ENCODE measurements around the gene RBPJL.

The RBPJL gene

DNA sequence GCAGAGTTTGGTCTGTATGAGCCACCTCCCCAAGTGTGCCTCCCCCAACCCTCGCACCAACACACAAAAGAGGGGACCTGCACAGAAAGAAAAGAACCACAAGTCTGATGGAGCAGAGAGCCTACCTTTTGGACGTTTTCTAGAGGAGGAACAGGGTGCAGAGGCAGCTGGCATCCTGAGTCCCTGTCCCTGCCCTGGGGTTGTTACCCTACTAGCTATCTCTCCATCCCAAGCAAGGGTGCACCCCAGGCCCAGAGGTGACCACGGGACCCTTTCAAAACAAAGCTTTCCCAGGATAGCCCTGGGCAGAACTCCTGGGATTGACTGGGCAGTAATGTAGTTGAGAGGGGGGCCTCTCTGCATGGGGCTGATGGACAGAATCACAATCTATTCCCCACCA, 11.2 kb downstream of the RBPJL start:
- DNase-seq (ENCODE audit: low read depth in 2 of 2), result no peak

DNA sequence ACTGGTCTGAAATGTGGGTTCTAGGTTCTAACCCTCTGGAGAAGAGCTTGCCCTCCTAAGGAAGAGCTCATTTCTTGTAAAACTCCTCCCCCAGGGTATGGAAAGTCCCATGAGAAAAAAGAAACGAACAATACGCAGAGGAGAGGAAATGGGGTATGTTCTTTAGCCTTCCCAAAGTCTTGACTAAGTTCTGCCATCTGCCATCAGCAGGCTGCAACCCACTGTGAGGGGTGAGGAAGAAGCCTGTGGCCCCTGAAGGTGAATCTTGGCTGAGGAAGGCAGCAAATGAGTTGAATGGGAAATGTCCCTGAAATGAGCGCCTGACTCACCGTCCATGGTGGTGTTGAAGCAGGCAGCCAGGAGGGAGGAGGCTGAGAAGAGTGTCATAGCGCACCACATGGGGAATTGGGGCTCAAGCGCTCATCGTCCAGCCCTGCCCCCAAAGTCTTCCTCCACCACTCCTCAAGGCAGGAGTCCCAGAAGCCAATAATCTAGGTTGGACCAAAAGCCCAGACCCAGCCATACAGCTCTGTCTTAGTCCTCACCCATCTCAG, 11.8 kb downstream of the RBPJL start:
- DNase-seq (ENCODE audit: low read depth in 2 of 2), result no peak

DNA sequence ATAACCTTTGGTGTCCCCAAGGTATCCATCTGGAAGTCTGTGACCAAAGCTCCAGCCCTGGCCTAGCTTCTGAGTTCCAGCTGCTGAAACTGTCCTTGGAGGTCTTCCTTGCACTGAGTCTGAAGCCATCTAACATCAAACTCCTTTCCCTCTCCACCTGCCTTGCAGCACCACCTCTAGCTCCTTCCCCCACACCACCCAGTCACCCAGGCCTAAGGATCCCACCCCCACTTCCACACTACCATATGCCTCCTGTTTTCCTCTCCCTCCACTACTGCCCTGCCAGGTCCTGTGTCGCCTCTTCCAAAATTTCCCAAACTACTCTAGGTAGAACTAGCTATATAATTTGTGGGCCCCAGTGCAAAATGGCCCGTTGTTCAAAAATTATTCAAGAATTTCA, 12.3 kb downstream of the RBPJL start:
- no peak for DNase-seq (ENCODE audit: low read depth in 2 of 2)

DNA sequence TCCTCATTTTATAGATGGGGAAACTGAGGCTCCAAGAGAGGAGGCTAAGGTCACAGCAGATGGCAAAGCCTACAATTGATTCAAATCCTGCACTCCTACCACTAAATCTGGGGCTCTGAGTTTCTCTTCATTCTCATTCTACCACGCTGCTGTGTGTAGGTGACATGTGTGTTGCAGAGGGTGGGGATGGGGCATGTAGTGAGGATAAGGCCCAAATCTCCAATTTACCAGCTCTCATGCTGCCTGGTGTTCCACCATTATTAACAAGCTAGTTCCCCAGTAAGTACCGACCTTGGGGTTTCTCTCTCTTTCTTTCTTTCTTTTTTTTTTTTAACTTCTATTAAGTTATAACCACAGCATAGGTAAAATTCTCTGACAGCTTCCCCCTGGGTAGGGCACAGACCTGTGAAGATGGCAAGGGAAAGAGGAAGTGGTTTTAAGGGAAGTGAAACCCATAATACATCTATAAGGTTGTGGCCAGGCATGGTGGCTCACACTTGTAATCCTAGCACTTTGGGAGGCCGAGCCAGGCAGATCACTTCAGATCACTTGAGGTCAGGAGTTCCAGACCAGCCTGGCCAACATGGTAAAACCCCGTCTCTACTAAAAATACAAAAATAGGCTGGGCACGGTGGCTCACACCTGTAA, 14.4 kb downstream of the RBPJL start:
- DNase-seq (ENCODE audit: low read depth in 2 of 2), result no peak

DNA sequence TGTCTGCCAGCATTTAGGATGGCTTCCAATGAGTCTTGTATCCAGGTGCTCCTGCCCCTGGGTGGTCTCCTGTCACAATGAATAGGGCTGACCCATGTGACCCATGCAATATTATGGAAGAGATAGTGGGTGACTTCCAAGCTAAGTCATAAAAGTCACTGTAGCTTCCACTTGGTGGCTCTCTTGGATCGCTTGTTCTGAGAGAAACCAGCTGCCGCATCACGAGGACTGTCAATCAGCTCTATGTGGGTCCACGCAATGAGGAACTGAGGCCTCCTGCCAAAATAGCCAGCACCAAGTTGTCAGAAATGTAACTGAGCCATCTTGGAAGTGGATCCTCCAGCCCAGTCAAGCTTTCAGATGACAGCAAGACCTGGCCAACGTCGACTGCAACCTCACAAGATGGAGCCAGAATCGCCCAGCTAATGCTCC, 16.3 kb downstream of the RBPJL start:
- no peak for DNase-seq (ENCODE audit: low read depth in 2 of 2)

DNA sequence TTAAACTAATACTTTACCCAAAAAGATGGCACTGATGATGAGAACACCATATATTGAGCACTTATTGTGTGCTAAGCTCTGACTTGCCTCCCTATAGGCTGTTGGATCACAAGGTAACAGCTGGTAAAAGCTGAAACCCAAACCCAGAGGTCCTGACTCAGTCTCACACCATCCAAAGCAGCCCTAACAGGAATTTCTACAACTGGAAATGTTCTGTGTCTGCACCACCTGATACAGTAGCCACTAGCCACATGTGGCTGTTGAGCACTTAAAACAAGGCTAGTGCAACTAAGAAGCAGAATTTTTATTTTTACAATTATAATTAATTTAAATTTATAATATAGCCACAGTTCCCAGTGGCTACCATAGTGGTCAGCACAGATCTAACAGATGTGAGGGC, 17.1 kb downstream of the RBPJL start:
- DNase-seq (ENCODE audit: low read depth in 2 of 2), result no peak

DNA sequence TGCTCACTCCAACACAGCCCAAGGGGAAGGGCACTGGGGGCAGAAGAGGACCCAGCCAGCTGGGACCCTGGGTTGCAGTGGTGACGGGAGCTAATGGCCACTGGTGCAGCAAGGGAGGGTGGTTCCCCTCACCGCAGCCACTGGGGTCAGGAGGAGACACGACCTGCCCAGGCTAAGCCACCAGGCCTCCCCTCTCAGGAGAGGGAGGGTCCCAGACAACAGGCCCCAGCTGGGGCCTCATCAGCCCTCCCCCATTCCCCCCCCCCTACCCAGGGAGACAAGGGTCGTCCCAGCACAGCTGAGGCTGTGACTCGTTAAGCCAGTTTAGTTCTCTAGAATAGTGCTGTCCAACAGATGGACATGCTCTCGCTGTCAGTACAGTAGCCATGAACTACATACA, 18.7 kb downstream of the RBPJL start:
- DNase-seq (ENCODE audit: low read depth in 2 of 2), result no peak

DNA sequence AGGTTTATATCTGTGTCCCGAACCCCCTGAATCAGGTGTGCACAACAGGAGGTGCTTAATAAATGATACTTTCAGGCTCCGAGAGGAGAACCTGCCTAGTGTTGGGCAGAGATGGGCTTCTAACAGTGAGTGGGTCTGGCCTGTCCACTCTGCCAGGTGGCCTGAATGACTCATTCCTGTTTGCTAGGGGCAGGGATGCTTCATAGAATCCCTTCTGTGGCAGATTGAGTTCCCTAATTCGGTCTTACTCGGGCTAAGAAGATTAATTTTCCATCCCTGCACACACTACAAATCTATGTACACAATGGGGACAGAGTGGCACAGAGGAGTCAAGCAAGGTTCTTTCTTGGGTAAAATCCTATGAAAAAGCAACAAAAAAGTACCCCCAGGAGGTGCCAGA, 21.8 kb downstream of the RBPJL start:
- no peak for DNase-seq (ENCODE audit: low read depth in 2 of 2)

DNA sequence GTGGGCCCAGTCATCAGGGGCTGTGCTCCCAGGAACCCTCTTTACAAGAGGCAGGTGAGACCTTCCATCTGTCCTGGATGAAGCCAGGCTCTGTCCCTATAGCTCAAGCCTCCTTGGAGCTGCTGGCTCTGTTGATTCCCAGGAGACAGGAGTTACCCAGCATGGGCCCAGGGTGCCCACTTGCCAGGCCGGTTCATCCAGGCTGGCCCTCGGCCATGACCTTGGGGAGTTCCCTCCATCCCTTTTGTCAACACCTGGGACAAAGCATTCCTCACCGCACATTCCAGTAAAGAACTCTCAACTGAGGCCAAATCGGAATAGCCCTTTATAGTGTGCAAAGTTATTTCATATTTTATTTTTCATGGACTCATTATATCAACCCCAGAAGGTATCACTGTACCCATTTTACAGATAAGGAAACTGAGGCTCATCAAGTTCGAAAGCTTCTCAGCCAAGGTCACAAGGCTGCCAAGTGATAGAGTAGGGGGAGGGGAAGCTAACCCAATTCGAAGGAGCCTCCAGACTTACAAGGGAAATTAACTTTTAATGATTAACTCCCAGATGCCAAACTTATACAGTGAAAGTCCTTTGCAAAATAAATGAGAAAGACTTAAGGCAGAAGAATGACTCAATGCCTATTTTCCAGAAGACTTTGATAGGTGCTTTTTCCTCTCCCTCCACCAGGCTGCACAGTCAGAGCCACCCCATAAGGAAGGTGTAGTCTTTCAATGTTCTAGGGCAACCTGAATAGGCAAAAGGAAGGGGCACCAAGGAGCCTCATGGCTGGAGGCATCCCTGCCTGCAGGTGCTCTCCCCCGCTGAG, 23.1 kb downstream of the RBPJL start:
- DNase-seq (ENCODE audit: low read depth in 2 of 2), result no peak

DNA sequence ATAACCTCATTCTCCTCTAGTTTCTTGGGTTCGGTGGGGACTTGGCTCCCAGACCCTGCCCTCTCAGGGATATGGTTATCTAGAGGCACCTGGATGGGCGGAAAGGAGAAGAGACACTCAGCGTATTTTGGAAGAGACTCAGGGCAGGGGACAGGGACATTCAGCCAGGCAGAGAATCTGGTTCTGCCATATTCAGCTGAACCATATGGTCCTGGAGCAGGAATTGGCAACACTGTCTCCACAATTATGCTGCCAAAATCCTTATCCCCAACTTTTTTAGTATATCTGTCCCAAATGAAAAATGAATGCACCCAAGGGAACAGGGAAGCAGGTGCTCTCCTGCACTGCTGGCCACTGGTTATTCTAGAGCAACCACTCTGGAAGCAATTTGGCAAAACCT, 23.8 kb downstream of the RBPJL start:
- DNase-seq (ENCODE audit: low read depth in 2 of 2), result no peak

DNA sequence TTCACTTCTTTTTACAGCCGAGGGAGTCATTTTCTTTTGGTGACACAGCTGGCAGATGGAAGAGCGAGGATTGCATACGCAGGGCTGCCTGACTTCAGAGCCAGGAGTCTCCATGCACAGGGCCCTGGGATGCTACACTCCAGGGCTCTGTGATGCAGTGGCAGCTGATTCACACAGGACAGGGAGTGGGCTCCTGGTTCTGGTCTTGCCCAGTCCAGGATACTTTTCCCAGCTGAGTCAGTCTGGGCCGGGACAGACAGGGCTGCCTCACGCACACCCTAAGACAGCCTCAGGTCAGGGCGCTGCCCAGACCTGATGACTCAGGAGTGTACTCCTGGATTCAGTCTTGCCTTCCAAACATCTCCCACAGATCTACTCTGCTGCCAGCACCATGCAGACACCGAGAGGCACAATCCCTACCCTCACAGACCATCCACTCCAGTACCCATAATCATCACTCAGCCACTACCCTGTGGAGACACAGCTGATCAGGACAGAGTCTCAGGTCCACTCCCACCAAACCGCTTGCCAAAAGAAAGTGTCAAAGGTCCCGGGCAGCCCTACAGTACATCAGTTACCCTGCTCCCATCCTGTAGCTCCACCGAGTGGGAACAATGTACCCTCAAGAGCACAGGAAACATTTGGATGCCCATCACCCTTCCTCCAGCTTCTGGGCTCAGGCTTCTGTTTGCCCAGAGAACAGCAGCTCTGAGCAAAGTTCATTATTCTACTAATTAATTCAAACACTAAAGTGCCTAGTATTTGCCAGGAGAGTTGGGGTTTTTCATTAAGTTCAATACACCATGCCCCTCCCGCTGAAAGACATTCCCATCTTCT, 30.1 kb downstream of the RBPJL start:
- DNase-seq (ENCODE audit: low read depth in 2 of 2), result no peak

DNA sequence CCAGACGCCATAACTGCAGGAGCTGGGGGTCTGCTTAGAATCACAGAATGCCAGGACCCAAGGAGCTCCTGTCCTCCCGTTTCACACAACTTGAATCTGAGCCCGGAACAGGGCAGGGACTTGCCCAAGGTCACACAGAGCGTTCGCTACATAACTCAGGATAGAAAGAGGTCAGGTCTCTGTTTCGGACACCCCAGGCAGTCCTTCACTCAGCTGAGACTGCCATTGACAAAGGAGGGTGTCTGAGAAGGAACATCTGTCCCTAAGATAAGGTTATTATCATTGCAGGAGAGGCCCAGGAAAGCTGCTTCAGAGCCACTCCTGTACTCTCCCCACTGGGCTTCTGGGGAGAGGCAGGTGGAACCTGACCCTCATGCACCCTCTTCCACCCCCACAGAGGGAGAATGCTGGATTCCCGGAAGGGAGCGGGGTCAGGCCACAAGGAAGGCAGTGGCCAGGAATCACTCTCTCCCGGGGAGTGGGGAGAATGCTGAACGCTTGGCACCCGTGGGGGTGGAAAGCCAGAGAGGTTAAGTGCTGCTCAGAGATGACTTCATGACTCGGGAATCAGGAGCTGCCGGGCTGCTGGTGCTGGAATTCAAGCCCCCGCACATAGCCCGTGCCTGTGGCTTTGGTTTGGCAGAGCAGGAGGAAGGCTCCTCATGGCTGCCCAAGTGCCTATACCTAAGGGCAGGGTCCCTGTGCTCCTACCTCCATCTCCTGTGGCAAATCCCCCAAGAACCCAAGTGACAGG, 30.9 kb downstream of the RBPJL start:
- no peak for DNase-seq (ENCODE audit: low read depth in 2 of 2)

DNA sequence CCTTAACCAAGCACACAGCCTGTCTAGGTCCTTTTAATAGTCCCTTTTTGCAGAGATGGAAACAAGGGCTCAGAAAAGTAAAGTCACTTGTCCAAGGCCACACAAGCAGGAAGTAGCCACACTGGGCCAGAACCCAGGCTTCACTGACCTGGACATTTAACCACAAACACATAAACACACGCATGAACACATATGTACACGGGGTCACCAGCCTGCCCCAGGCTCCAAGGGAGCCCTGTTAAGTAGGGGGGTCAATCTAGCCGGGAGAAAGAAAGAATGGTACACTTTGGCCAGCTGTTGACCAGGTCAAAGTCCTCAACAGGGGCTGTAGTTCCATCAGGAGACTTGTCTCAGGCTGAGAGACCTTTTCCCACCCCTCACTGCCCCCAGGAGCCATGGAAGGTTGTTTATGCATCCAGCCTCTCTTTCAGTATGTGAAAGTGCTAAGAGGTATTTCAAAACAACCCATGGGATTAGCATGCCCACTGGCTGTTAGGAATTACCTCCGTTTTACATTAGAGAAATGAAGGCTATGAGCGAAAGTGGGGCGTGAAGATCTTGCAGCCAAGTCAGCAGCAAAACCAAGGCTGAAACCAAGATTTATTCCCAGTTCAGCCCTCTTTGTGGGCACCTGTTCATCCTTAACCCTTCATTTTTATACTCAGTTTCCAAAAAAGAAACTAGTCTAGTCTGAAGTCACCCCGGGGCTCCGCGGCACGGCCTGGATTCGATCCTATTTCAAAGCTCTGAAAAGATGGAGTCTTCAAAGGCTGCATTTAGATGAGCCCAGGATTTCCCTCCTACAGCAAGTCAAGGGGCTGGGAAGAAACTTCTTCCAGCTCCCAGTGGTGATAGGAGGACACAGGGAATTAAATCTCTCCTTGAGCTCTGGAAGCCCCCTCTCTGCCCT, 31.7 kb downstream of the RBPJL start:
- DNase-seq (ENCODE audit: low read depth in 2 of 2), result no peak

DNA sequence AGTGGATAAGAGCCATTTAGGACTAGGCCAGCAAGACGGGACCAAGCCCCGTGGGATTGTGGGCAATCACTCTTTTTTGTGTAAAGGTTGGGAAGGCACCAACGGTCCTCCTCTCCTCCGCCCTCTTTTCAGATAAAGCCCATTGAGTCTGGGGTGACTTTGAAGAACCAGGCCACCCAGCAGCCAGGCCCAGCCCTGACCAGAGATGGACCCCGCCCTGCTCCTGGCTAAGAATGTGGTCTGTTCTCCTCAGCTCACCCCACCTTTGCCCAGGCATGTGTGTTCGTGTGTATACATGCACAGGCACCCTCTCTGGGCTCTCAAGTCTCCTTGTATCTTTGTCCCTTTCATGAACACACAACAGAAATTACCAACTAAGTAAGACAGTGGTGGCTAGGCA, 32.4 kb downstream of the RBPJL start:
- no peak for DNase-seq (ENCODE audit: low read depth in 2 of 2)

DNA sequence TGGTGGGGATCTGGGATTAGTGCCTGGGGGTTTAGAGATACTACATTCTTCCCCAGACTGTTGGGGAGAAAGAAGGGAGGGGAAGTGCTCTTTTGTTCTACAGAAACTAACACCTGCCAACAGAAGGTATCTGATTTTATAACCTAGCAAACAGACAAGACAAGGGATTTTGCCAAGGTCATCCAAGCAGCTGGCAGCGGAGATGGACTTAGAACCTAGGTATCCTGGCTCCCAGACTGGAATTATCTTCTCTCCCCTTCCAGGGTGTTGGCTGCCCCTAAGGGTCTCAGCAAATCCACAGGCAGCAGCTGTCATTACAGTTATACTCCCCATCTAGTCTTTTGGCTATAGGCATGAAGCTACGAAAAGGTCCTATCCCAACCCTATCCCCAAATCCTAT, 33.2 kb downstream of the RBPJL start:
- no peak for DNase-seq (ENCODE audit: low read depth in 2 of 2)

DNA sequence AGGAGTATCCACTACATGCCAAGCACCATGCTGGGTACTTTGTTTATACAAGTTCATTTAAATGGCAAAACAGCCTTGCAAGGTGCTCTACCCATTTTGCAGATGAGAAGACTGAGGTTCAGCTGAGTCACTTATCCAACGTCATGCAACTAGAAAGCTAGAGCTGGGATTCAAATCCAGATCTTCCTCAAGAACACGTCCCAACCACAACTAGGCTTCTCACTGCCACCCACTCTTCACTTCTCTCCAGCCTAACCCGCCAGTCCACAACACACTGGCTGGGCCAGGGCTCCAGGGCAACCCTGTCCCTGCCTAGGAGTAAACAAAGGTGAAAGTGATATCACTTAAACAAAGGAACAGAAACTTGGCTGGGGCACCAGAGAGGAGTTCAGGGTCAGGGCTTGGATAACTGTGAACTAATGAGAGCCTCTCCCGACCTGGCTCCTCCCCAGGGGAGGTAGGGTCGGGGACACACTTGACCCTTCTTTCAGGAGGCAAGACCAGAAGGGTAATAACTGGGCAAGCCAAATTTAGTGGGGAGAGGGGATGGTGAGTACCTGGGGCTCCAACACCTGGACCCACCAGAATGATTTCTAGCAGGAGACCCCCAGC, 33.7 kb downstream of the RBPJL start:
- no peak for DNase-seq (ENCODE audit: low read depth in 2 of 2)

DNA sequence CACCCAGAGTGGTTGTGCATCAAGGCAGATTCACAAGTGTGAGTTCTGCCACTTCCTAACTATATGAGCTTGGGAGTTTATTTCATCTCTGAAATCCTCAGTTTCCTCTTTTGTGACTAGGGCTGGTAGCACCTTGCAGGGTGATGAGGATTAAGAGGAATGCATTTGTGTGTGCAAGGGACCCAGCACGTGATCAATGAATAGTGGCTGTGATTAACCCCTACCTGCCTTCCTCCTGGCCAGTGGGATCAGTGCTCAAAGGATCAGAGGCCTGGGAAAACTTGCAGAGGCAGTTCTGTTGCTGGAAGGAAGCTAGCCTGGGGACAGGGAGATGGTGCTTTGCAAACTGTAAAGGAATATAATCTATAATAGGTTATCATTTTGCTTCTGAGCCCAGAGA, 34.3 kb downstream of the RBPJL start:
- DNase-seq (ENCODE audit: low read depth in 2 of 2), result no peak

DNA sequence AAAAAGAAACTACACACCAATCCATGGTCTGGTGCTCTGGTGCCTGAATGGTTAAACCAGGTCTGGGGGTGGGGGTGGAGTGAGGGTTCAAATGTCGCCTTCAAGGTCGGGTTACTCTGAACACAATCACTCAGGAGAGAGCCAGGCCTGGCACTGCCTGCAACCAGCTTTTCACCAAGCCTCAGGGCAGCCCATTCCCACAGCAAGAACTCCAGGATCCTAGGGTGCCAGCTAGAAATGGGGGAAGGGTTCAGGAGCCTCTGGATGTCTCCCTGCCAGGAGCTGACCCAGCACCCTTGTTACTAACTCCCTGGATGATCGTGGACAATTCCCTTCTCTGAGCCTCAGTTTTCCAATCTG, 34.9 kb downstream of the RBPJL start:
- DNase-seq (ENCODE audit: low read depth in 2 of 2), result no peak

DNA sequence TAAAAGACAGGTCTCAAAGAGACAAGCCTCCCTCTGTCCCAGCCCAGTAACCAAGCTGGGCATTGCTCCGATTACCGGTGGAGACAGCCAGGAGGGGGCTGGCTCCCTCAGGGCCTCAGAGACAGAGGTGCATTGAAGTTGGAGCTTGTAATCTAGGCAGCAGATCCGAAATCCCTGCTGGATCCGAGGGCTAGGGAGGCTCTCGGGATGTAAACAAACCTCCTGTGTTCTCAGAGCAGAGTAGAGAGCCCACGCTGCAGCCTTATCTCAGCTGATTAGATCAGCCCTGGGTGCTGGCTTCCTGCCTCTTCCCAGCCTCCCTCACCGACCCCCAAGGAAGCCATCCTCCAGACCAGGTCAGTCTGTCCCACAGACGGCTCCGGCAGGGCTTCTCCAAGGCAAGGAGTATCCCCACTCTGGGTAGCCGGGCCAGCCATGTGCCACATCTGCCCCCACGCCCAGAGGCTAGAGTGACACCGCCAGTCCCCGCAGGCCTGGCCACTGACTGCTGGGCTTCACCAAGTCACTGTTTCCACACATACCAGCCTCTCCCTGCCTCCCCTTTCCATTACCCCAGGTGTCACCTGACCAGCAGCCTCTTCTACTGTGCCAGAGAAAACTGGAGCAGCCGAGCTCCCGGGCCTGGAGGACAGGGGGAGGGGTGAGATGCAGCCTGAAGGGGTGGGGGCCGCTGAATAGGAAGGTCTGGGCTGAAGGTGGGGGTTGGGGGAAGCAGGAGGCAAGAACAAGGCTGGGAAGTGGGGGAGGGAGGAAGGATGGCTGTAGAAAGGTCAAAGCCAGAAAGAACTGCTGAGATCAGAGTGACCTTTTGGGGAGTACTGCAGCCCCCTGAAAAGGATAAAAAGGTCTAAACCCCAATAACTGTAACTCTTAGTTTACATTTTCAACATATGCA, 35.6 kb downstream of the RBPJL start:
- no peak for DNase-seq (ENCODE audit: low read depth in 2 of 2)

Measured in activated CD4-positive, alpha-beta T cell treated with anti-CD3 and anti-CD28 coated beads for 24 hours (primary cell).